A549 (cell line): ENCODE measurements around the gene NMT1. TPM values are rescaled to one million over a fixed set of nuclear protein-coding genes. Genes with fewer than 3 reads are reported as not detected.

Source experiments
- BHLHE40 ChIP-seq: IDR thresholded peaks from 2 replicates; pipeline ENCODE4 v1.6.1; 2012; ENCODE audit warnings: low read depth, low read length, inconsistent platforms
- CBX2 ChIP-seq: fragments of 200-600 bp; sonication (generic); IDR thresholded peaks from 2 replicates; pipeline ENCODE4 v1.6.1; 2016; ENCODE audit warnings: low read depth, mild to moderate bottlenecking, borderline replicate concordance
- CEBPB ChIP-seq, 2 experiments: fragments of >200 bp in 1 of 2; sonication (Bioruptor Twin) in 1 of 2; formaldehyde crosslinking in 1 of 2; IDR thresholded peaks; 2 replicates each; pipeline ENCODE4 v1.6.1; 2012 to 2016
- CHD2 ChIP-seq: fragments of 150-350 bp; IDR thresholded peaks from 2 replicates; pipeline ENCODE4 v1.6.1; 2014; ENCODE audit warnings: low read length; ENCODE audit not compliant: partially characterized antibody
- CHD4 ChIP-seq: fragments of 200-600 bp; sonication (generic); IDR thresholded peaks from 2 replicates; pipeline ENCODE4 v1.6.1; 2016; ENCODE audit warnings: antibody characterized with exemption, mild to moderate bottlenecking, borderline replicate concordance
- EHMT2 ChIP-seq: fragments of 200-600 bp; sonication (generic); IDR thresholded peaks from 2 replicates; pipeline ENCODE4 v1.6.1; 2016; ENCODE audit warnings: antibody characterized with exemption, low read depth, mild to moderate bottlenecking, moderate library complexity
- ESRRA ChIP-seq: fragments of 150-350 bp; IDR thresholded peaks from 2 replicates; pipeline ENCODE4 v1.6.1; 2014; ENCODE audit warnings: mild to moderate bottlenecking, low read length, borderline replicate concordance
- FOSL2 ChIP-seq, 2 experiments: fragments of 450-650 bp in 1 of 2; fragments of >200 bp in 1 of 2; sonication (Bioruptor Twin) in 1 of 2; formaldehyde crosslinking; IDR thresholded peaks; 2 replicates each; pipeline versions ENCODE4 v1.5.0 to v1.6.1; 2016 to 2020; ENCODE audit warnings: mild to moderate bottlenecking in 1 of 2, moderate library complexity in 1 of 2
- FOXS1 ChIP-seq: fragments of 250-450 bp; sonication (Bioruptor Pico); IDR thresholded peaks from 2 replicates; pipeline ENCODE4 v1.5.0; 2020; ENCODE audit warnings: mild to moderate bottlenecking, moderate library complexity
- HEYL ChIP-seq: fragments of 250-450 bp; sonication (Bioruptor Pico); IDR thresholded peaks from 2 replicates; pipeline ENCODE4 v1.8.0; 2021; ENCODE audit warnings: mild to moderate bottlenecking, moderate library complexity
- HOXA7 ChIP-seq: fragments of 250-450 bp; sonication (Bioruptor Pico); IDR thresholded peaks from 2 replicates; pipeline ENCODE4 v1.5.0; 2020; ENCODE audit warnings: mild to moderate bottlenecking, moderate library complexity
- HOXB13 ChIP-seq: fragments of 250-450 bp; sonication (Bioruptor Pico); IDR thresholded peaks from 2 replicates; pipeline ENCODE4 v1.5.0; 2020; ENCODE audit warnings: low read depth, mild to moderate bottlenecking, moderate library complexity
- HOXB5 ChIP-seq: fragments of 250-450 bp; sonication (Bioruptor Pico); IDR thresholded peaks from 2 replicates; pipeline ENCODE4 v1.5.0; 2020; ENCODE audit warnings: mild to moderate bottlenecking, moderate library complexity
- JUN ChIP-seq, 2 experiments: fragments of >200 bp; sonication (Bioruptor Twin); formaldehyde crosslinking; IDR thresholded peaks; 2 replicates in 1 of 2; 3 replicates in 1 of 2; pipeline ENCODE4 v1.6.1; 2016 to 2017
- KDM5A ChIP-seq: fragments of 200-600 bp; sonication (generic); IDR thresholded peaks from 2 replicates; pipeline ENCODE4 v1.6.1; 2016; ENCODE audit warnings: antibody characterized with exemption, mild to moderate bottlenecking
- MAZ ChIP-seq: fragments of 150-350 bp; IDR thresholded peaks from 2 replicates; pipeline ENCODE4 v1.6.1; 2014; ENCODE audit warnings: antibody characterized with exemption, low read depth, low read length, borderline replicate concordance
- MYC ChIP-seq: IDR thresholded peaks from 2 replicates; pipeline ENCODE4 v1.6.1; 2012; ENCODE audit warnings: mild to moderate bottlenecking, inconsistent platforms, low read length, improper control_type of control experiment, borderline replicate concordance
- NFE2L2 ChIP-seq: fragments of 150-350 bp; conservative IDR thresholded peaks from 2 replicates; pipeline ENCODE4 v1.6.1; 2014; ENCODE audit warnings: low read length
- NPAS2 ChIP-seq: fragments of 250-450 bp; sonication (Bioruptor Pico); IDR thresholded peaks from 2 replicates; pipeline ENCODE4 v1.8.0; 2022; ENCODE audit warnings: mild to moderate bottlenecking, moderate library complexity, borderline replicate concordance
- NR3C1 ChIP-seq: fragments of >200 bp; sonication (Bioruptor Twin); formaldehyde crosslinking; IDR thresholded peaks from 3 replicates; pipeline ENCODE4 v1.6.1; 2017
- PHF8 ChIP-seq: fragments of 200-600 bp; sonication (generic); IDR thresholded peaks from 2 replicates; pipeline ENCODE4 v1.6.1; 2016; ENCODE audit warnings: low read depth, mild to moderate bottlenecking, antibody characterized with exemption, moderate library complexity, borderline replicate concordance
- POLR2A ChIP-seq: IDR thresholded peaks from 2 replicates; pipeline ENCODE4 v1.6.1; 2012; ENCODE audit warnings: mild to moderate bottlenecking, low read length
- POLR2AphosphoS2 ChIP-seq: conservative IDR thresholded peaks from 2 replicates; pipeline ENCODE4 v1.6.1; 2012; ENCODE audit warnings: low read length, improper control_type of control experiment, inconsistent platforms
- RAD21 ChIP-seq, 2 experiments: fragments of >200 bp in 1 of 2; sonication (Bioruptor Twin) in 1 of 2; formaldehyde crosslinking in 1 of 2; IDR thresholded peaks in 1 of 2; conservative IDR thresholded peaks in 1 of 2; 2 replicates in 1 of 2; 3 replicates in 1 of 2; pipeline ENCODE4 v1.6.1; 2012 to 2018; ENCODE audit warnings: inconsistent platforms in 1 of 2
- RARB ChIP-seq: fragments of 250-450 bp; sonication (Bioruptor Pico); IDR thresholded peaks from 2 replicates; pipeline ENCODE4 v1.8.0; 2021; ENCODE audit warnings: mild to moderate bottlenecking, moderate library complexity
- SMC3 ChIP-seq: fragments of >200 bp; sonication (Bioruptor Twin); formaldehyde crosslinking; IDR thresholded peaks from 3 replicates; pipeline ENCODE4 v1.6.1; 2018; ENCODE audit warnings: inconsistent platforms
- TP53 ChIP-seq: fragments of 250-450 bp; sonication (Bioruptor Pico); IDR thresholded peaks from 2 replicates; pipeline ENCODE4 v1.5.0; 2021; ENCODE audit warnings: mild to moderate bottlenecking, moderate library complexity
- ZC3H11A ChIP-seq: fragments of 450-650 bp; IDR thresholded peaks from 2 replicates; pipeline ENCODE4 v1.6.1; 2014; ENCODE audit warnings: antibody characterized with exemption, mild to moderate bottlenecking
- ZNF302 ChIP-seq: fragments of 250-450 bp; sonication (Bioruptor Pico); IDR thresholded peaks from 2 replicates; pipeline ENCODE4 v1.9.0; 2021; ENCODE audit warnings: inconsistent platforms, mild to moderate bottlenecking, moderate library complexity
- ZSCAN20 ChIP-seq: fragments of 250-450 bp; sonication (Bioruptor Pico); IDR thresholded peaks from 2 replicates; pipeline ENCODE4 v1.8.0; 2022; ENCODE audit warnings: mild to moderate bottlenecking, moderate library complexity
- polyA plus RNA-seq, 4 experiments: library from polyadenylated mRNA; depleted of rRNA in 3 of 4; stranded (reverse); fragments of >200 nt; fragmentation: RNase III in 1 of 4; extraction: RNeasy Plus Mini Kit Qiagen cat#74134 plus additional on column Dnase treatment in 1 of 4; gene quantifications; 2 replicates in 3 of 4; 3 replicates in 1 of 4; pipeline ENCODE4 v1.2.3, GENCODE V29; 2011 to 2017
- TF ChIP-seq, protein P1 (sequence below): fragments of 200-600 bp; sonication (generic); IDR thresholded peaks from 2 replicates; pipeline ENCODE4 v1.6.1; 2016; ENCODE audit warnings: antibody characterized with exemption, mild to moderate bottlenecking, moderate library complexity
- TF ChIP-seq, protein P2 (sequence below): fragments of 250-450 bp; sonication (Bioruptor Pico); IDR thresholded peaks from 2 replicates; pipeline ENCODE4 v1.5.0; 2020; ENCODE audit warnings: low read depth, mild to moderate bottlenecking, moderate library complexity
- TF ChIP-seq, protein P3 (sequence below): fragments of >200 bp; sonication (Bioruptor Twin); formaldehyde crosslinking; IDR thresholded peaks from 3 replicates; pipeline ENCODE4 v1.6.1; 2016
- TF ChIP-seq, protein P4 (sequence below): IDR thresholded peaks from 2 replicates; pipeline ENCODE4 v1.6.1; 2012
- TF ChIP-seq, protein P5 (sequence below): fragments of >200 bp; sonication (Bioruptor Twin); formaldehyde crosslinking; IDR thresholded peaks from 3 replicates; pipeline ENCODE4 v1.5.1; 2016
- TF ChIP-seq, protein P6 (sequence below): fragments of >200 bp; sonication (Bioruptor Twin); formaldehyde crosslinking; IDR thresholded peaks from 2 replicates; pipeline ENCODE4 v1.6.1; 2016

NMT1 gene
- polyA plus RNA-seq, 2 of the 4 experiments (the other 2 are of a cell fraction) = 82.9 to 270 TPM

DNA sequence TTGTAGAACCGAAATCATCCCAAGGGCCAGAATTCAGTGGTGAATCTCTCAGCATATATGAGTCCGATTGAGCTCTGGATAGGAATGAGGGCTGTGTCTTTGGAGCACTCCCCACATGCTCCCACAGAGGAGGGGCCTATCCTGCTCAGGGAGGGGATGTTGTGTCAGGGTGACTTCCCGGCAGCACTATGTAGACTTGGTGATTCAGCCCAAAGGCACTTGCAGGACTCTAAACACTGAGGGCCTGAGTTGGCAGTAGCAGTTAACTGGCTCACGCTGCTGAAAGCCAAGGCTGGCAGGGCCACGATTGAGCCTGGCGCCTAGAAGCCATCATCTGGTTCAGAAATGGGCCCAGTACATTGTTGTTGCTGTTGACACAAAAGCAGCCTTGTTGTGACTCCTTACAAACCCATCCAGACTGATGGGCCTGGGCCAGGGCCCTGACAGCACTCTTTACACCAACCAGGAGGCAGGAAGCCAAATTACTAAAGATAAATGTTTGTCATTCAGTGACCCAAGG lies 31.9 kb downstream of the NMT1 start (continued):
- TF ChIP-seq CHD4 (no peak), RAD21 (conservative IDR thresholded peaks at IDR 0.05 in 1 of 2, IDR thresholded peaks at IDR 0.05 in 1 of 2) (no peak), POLR2A (no peak), MAZ (no peak), FOXS1 (no peak), POLR2AphosphoS2 (no peak), ZSCAN20 (CRISPR knock-in tag) (no peak), TP53 (CRISPR knock-in tag) (no peak), BHLHE40 (no peak), NR3C1 (no peak), ZNF302 (CRISPR knock-in tag) (no peak), HOXA7 (CRISPR knock-in tag) (no peak), SMC3 (no peak), CBX2 (no peak), CEBPB (IDR thresholded peaks at IDR 0.05) (0 out of 4 replicates have a peak, but pooled peaks of 1 of the 2 experiments have one; percentile 19), HEYL (CRISPR knock-in tag) (no peak), ESRRA (no peak), MYC (no peak), NPAS2 (CRISPR knock-in tag) (no peak), FOSL2 (IDR thresholded peaks at IDR 0.05) (peak; percentile 50), FOSL2 (CRISPR knock-in tag; IDR thresholded peaks at IDR 0.05) (peak; percentile 91), PHF8 (no peak), NFE2L2 (0 out of 2 replicates have a peak, but pooled peaks have one; percentile 12), ZC3H11A (no peak), HOXB5 (CRISPR knock-in tag) (no peak), JUN (IDR thresholded peaks at IDR 0.05) (0 out of 5 replicates have a peak, but pooled peaks have one; percentile 16 to 22), EHMT2 (no peak), RARB (no peak), CHD2 (no peak), HOXB13 (CRISPR knock-in tag) (no peak), KDM5A (no peak)
- TF ChIP-seq, protein P1, sequence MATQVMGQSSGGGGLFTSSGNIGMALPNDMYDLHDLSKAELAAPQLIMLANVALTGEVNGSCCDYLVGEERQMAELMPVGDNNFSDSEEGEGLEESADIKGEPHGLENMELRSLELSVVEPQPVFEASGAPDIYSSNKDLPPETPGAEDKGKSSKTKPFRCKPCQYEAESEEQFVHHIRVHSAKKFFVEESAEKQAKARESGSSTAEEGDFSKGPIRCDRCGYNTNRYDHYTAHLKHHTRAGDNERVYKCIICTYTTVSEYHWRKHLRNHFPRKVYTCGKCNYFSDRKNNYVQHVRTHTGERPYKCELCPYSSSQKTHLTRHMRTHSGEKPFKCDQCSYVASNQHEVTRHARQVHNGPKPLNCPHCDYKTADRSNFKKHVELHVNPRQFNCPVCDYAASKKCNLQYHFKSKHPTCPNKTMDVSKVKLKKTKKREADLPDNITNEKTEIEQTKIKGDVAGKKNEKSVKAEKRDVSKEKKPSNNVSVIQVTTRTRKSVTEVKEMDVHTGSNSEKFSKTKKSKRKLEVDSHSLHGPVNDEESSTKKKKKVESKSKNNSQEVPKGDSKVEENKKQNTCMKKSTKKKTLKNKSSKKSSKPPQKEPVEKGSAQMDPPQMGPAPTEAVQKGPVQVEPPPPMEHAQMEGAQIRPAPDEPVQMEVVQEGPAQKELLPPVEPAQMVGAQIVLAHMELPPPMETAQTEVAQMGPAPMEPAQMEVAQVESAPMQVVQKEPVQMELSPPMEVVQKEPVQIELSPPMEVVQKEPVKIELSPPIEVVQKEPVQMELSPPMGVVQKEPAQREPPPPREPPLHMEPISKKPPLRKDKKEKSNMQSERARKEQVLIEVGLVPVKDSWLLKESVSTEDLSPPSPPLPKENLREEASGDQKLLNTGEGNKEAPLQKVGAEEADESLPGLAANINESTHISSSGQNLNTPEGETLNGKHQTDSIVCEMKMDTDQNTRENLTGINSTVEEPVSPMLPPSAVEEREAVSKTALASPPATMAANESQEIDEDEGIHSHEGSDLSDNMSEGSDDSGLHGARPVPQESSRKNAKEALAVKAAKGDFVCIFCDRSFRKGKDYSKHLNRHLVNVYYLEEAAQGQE = no peak
- TF ChIP-seq, protein P2, sequence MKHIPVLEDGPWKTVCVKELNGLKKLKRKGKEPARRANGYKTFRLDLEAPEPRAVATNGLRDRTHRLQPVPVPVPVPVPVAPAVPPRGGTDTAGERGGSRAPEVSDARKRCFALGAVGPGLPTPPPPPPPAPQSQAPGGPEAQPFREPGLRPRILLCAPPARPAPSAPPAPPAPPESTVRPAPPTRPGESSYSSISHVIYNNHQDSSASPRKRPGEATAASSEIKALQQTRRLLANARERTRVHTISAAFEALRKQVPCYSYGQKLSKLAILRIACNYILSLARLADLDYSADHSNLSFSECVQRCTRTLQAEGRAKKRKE (CRISPR knock-in tag) = no peak
- TF ChIP-seq, protein P3, sequence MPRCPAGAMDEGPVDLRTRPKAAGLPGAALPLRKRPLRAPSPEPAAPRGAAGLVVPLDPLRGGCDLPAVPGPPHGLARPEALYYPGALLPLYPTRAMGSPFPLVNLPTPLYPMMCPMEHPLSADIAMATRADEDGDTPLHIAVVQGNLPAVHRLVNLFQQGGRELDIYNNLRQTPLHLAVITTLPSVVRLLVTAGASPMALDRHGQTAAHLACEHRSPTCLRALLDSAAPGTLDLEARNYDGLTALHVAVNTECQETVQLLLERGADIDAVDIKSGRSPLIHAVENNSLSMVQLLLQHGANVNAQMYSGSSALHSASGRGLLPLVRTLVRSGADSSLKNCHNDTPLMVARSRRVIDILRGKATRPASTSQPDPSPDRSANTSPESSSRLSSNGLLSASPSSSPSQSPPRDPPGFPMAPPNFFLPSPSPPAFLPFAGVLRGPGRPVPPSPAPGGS = no peak
- TF ChIP-seq, protein P4, sequence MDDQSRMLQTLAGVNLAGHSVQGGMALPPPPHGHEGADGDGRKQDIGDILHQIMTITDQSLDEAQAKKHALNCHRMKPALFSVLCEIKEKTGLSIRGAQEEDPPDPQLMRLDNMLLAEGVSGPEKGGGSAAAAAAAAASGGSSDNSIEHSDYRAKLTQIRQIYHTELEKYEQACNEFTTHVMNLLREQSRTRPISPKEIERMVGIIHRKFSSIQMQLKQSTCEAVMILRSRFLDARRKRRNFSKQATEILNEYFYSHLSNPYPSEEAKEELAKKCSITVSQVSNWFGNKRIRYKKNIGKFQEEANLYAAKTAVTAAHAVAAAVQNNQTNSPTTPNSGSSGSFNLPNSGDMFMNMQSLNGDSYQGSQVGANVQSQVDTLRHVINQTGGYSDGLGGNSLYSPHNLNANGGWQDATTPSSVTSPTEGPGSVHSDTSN = no peak
- TF ChIP-seq, protein P5, sequence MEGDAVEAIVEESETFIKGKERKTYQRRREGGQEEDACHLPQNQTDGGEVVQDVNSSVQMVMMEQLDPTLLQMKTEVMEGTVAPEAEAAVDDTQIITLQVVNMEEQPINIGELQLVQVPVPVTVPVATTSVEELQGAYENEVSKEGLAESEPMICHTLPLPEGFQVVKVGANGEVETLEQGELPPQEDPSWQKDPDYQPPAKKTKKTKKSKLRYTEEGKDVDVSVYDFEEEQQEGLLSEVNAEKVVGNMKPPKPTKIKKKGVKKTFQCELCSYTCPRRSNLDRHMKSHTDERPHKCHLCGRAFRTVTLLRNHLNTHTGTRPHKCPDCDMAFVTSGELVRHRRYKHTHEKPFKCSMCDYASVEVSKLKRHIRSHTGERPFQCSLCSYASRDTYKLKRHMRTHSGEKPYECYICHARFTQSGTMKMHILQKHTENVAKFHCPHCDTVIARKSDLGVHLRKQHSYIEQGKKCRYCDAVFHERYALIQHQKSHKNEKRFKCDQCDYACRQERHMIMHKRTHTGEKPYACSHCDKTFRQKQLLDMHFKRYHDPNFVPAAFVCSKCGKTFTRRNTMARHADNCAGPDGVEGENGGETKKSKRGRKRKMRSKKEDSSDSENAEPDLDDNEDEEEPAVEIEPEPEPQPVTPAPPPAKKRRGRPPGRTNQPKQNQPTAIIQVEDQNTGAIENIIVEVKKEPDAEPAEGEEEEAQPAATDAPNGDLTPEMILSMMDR = no peak
- TF ChIP-seq, protein P6, sequence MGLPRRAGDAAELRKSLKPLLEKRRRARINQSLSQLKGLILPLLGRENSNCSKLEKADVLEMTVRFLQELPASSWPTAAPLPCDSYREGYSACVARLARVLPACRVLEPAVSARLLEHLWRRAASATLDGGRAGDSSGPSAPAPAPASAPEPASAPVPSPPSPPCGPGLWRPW = no peak
